A549 treated with GW870086 at 1 μM for 4 hours (cell line): Measurements from ENCODE around the gene P3R3URF. TPM values are rescaled to one million over a fixed set of nuclear protein-coding genes. Genes with fewer than 3 reads are reported as not detected.

Experiments used
- total RNA-seq: library from RNA; stranded (reverse); fragments of 200-300 nt; extraction: Qiagen RNA extraction; gene quantifications from 5 replicates; pipeline ENCODE4 v1.2.3, GENCODE V29; 2022; ENCODE audit warnings: low read depth

P3R3URF gene
- not detected in 5 replicates for total RNA-seq

DNA sequence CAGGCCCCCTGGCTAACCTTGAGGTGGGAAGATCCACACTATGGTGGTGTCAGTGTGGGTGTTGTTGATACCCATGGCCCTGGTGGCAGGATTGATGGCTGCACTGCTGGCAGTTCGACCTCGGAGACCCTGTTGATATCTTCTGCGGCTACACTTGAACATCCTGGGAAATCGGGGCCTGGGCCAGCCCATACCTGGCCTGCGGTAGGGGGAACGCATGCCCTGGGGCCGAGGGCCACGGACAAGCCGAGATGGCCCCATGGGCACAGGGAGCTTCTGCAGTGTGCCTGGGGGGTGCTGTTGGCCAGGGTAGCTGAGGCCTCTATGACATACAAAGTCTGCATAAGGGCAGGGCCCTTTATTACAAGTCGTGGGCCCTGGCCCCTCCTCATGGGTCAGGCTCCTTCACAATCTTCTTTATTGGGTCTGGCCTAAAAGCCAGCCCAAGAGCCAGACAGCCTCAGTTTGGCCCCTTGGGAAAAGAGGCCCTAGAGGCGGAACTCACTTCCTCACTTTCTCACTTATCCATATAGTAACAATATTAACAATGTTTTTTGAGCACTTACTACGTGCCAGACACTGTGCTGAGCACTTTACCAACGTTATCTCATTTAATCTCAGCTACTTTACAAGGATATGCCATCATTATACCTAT is at the start of gene P3R3URF:
TSS of gene P3R3URF (minus strand) at position 278 of the 655 bp plus-strand sequence. CDS start at position 261, 17 bp downstream.

DNA sequence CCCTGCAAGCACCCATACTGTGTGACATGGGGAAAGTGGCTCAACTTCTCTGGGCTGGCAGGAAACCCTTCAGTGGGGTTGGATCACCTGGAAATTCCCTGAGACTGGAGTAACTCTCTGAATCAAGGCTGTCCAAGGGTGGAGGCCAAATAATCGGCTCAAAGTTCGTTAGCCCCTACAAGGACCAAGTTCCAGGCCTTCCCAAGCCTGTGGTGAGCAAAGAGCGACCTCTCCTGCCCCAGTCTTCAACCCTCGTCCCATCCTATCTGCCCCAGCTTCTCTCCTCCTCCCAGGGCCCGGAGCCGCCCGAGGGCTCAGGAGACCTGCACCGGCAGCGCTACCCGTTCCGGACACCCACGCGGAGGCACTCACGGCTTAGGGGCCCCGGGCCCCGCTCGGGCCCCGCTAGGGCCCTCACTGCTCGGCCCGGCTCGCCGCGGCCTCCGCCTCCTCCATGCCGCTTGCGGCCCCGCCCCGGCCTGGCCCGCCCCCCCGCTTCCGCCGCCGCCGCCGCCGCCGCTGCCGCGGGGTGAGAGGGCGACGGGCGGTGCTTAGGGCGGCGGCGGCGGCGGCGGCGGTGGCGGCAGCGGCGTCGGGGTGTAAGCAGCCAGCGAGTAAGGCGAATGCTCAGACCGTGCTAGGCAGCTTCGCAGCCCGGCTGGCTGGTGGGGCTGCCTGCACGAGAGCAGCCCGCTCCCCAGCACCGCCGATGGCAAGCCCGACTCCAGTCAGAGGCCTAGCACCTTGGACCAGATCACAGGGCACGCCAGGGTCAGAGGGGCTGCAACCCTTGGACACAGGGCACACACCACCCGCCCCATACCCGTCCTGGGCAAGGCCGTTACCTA is 21.9 kb upstream of the P3R3URF start, which contains the start of gene POMGNT1:
TSS of gene POMGNT1 (minus strand) at position 471 of the 848 bp plus-strand sequence. CDS start 613 bp downstream, outside the sequence.

DNA sequence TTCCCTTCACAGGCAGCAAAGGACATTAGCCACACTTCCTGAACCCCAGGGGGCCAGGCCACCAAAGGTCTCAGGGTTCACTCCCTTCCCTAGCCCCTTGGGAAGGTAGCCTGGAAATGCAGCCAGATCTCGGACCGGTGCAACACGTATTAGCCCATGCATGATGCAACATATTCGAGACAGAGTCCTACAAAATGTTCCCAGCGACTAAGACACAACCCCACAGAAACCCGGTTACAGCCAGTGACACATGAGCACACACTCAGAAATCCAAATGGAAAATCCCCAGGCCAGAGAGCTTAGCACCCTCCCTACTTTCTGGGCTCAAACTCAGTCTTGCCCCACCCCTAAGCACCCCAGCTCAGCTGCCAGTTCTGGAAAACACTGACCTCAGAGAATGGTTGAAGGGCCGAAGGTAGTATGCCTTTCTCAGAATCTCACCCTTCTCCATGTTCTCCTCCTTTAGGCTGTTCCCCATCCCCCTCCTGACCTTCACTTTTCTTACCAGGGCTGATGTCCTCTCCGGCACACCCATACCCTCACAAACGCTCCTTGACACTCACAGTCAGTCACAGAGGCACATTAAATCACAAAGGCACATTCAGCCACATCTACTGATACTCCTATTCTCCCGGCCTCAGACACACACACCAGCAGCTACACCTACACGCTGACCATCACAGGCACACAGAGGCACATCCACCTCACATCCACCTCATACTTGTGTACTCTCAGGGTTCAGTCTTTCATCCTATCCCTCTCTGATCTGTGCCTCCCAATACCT is 1.6 kb downstream of the P3R3URF start, which contains the start of gene TSPAN1:
TSS of gene TSPAN1 (plus strand) at position 640 of the 784 bp plus-strand sequence. CDS start 6,021 bp downstream, outside the sequence.

DNA sequence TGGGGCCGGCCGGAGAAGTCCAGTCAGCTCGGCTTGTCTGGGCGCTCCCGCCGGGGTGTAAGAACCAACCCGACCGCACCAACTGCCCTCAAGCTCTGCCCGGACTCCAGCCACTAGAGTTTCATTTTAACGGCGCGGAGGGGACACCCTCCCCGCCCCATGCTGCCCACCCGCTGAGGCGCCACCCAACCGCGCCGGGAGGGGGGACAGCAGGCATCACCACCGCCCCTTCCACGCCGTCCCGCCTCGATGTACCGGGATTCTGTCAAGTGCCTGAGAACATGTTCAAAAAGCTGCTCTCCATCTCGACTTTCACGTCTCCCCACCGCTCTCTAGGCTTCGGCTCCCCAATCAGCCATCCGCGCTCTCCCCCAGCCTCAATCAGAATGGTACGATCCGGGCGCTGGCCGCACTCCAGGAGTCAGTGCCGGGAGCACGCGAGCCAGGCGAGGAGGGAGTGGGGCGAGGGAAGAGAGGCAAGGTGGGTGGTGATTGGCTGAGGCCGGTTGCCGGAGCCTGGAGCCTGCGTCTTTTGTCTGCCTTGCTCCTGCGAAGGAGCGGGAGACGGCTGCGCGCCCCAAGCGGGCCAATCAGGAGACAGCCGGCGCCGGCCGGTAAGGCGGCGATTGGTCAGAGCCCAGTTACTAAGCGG is 43.6 kb downstream of the P3R3URF start, which contains the start of gene PIK3R3:
TSS of gene PIK3R3 (minus strand) at position 101 of the 652 bp plus-strand sequence. CDS start 677 bp downstream, outside the sequence.

Other genes starting within 250 kb of the P3R3URF start
- gene PIK3R3, start 43.9 kb downstream of the P3R3URF start, total RNA-seq, result 1.0 to 1.3 TPM (median 1.1 TPM) in 5 replicates
- 1.8 to 4.9 TPM (median 2.2 TPM) in 5 replicates for gene TSPAN1, start 1.4 kb downstream of the P3R3URF start, total RNA-seq
- gene POMGNT1, start 21.9 kb upstream of the P3R3URF start, total RNA-seq, result 34.3 to 49.7 TPM (median 48.4 TPM) in 5 replicates
- not detected in 5 replicates for gene LURAP1, start 26.8 kb upstream of the P3R3URF start, total RNA-seq
- 9.5 to 12.4 TPM (median 10.4 TPM) in 5 replicates for gene RAD54L, start 71.3 kb upstream of the P3R3URF start, total RNA-seq
- gene LRRC41, start 127.1 kb upstream of the P3R3URF start, total RNA-seq, result 36.0 to 44.4 TPM (median 42.6 TPM) in 5 replicates
- 395 to 538 TPM (median 411 TPM) in 5 replicates for gene UQCRH, start 127.2 kb upstream of the P3R3URF start, total RNA-seq
- 12.4 to 13.6 TPM (median 12.9 TPM) in 5 replicates for gene NSUN4, start 164.3 kb upstream of the P3R3URF start, total RNA-seq
- 0.54 to 0.72 TPM (median 0.56 TPM) in 5 replicates for gene FAAH, start 217.8 kb upstream of the P3R3URF start, total RNA-seq